ENCODE data around the gene GSK3B. TPM values are rescaled to one million over a fixed set of nuclear protein-coding genes. Genes with fewer than 3 reads are reported as not detected.
A peak's percentile ranks its signal among the peaks of the same experiment; 100 is the strongest.

GSK3B gene
- polyA plus RNA-seq, 3 donors, result 16.2 to 20.6 (median 20.5) TPM

DNA sequence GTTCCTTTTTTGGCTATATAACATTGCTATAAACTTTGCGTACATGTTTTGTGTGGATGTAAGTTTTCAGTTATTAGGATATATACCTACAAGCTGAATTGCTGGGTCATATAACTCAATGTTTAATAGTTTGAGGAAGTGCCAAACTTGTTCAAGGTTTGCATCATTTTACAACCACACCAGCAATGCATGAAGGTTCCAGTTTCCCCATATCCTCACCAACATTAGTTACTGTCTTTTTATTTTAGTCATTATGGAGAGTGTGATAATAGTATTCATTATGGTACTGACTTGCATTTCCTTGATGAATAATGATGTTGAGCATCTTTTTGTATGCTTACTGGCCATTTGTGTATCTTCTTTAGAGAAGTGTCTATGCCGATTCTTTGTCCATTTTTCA is 200.1 kb downstream of the GSK3B start:
- no peaks in the 10 kb centered on the region for H3K27me3 ChIP-seq (ENCODE audit: control insufficient read depth in 2 of 2, insufficient read depth in 2 of 2, low read length in 2 of 2)
- DNase-seq, result peak; percentile 7 to 21 (median 20)
- TF ChIP-seq, protein P1, sequence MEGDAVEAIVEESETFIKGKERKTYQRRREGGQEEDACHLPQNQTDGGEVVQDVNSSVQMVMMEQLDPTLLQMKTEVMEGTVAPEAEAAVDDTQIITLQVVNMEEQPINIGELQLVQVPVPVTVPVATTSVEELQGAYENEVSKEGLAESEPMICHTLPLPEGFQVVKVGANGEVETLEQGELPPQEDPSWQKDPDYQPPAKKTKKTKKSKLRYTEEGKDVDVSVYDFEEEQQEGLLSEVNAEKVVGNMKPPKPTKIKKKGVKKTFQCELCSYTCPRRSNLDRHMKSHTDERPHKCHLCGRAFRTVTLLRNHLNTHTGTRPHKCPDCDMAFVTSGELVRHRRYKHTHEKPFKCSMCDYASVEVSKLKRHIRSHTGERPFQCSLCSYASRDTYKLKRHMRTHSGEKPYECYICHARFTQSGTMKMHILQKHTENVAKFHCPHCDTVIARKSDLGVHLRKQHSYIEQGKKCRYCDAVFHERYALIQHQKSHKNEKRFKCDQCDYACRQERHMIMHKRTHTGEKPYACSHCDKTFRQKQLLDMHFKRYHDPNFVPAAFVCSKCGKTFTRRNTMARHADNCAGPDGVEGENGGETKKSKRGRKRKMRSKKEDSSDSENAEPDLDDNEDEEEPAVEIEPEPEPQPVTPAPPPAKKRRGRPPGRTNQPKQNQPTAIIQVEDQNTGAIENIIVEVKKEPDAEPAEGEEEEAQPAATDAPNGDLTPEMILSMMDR (IDR thresholded peaks at IDR 0.05), result no peak
- intact Hi-C loops (cut with micrococcal nuclease), result loop anchor here in 1 of 2 donors (5.0 kb wide), 2 partner anchors 523 to 663 kb away; no protein-coding TSS in a partner anchor
- no peaks in the 10 kb centered on the region for H3K79me2 ChIP-seq (ENCODE audit: insufficient read depth, low read length)
- no peak overlapping the region for H3K4me3 ChIP-seq (replicated peaks in 1 of 3; ENCODE audit: low read depth in 2 of 3, low read length in 3 of 3)
- no peak overlapping the region for H3K9ac ChIP-seq (ENCODE audit: insufficient read depth, low read length, poor library complexity, severe bottlenecking)
- H3K9me3 ChIP-seq (replicated peaks in 1 of 2; ENCODE audit: control insufficient read depth in 1 of 2, insufficient read depth in 1 of 2, low read length in 2 of 2), result peaks cover under 1 to 4% of the 10 kb centered on the region in 2 donors
- no peak overlapping the region for H2AFZ ChIP-seq (ENCODE audit: insufficient read depth, low read depth, low read length, poor library complexity, severe bottlenecking)
- no CpG with 5 or more reads among the region's 2 CpGs for WGBS (ENCODE audit: insufficient coverage)
- no peak overlapping the region for H3K4me2 ChIP-seq (replicated peaks; ENCODE audit: extremely low read depth, low read length, poor library complexity, severe bottlenecking)
- H4K20me1 ChIP-seq (ENCODE audit: insufficient read depth, low read length), result peaks cover 6% of the 10 kb centered on the region
- H3K4me3 Mint-ChIP-seq, result no peak overlapping the region
- no peak overlapping the region for H3K27ac ChIP-seq (ENCODE audit: low read depth in 1 of 2, low read length in 2 of 2)
- H3K4me1 ChIP-seq (ENCODE audit: control insufficient read depth in 1 of 2, insufficient read depth in 2 of 2, low read length in 2 of 2), result no peaks in the 10 kb centered on the region
- H3K9me3 Mint-ChIP-seq, result peaks cover under 1 to 7% (median 3%) of the 10 kb centered on the region in 7 donors
- H3K36me3 Mint-ChIP-seq, result peaks cover 35% of the 10 kb centered on the region in 2 donors
- H3K27me3 Mint-ChIP-seq (ENCODE audit: low read depth in 3 of 3), result no peaks in the 10 kb centered on the region
- H3K27ac Mint-ChIP-seq, result no peak overlapping the region
- peaks cover 11 to 44% of the 10 kb centered on the region in 2 donors for H3K36me3 ChIP-seq (replicated peaks in 1 of 2; ENCODE audit: control insufficient read depth in 1 of 2, insufficient read depth in 2 of 2, low read length in 2 of 2)
- H3K4me1 Mint-ChIP-seq, result peaks cover 14% of the 10 kb centered on the region

DNA sequence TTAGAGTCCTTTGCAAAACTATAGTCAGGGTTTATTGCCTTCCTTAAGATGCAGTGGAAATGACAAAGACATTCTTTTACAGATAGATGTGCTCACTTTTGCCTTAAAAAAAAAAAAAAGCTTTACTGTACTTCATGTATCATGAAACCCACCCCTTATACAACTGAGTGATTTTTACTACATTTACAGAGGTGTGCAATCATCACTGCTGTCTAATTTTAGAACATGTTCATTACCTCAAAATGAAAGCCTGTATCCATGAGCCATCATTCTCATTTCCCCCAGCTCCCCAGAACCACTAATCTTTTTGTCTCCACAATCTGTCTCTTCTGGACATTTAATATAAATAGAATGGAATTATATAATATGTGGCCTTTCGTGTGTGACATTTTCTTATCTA is 200.5 kb downstream of the GSK3B start:
- Histone ChIP-seq H3K27me3 (ENCODE audit: control insufficient read depth in 2 of 2, insufficient read depth in 2 of 2, low read length in 2 of 2) (no peaks in the 10 kb centered on the region), H2AFZ (ENCODE audit: insufficient read depth, low read depth, low read length, poor library complexity, severe bottlenecking) (no peak overlapping the region), H3K9me3 (replicated peaks in 1 of 2; ENCODE audit: control insufficient read depth in 1 of 2, insufficient read depth in 1 of 2, low read length in 2 of 2) (peaks cover 4 to 8% of the 10 kb centered on the region in 2 donors), H4K20me1 (ENCODE audit: insufficient read depth, low read length) (peaks cover 6% of the 10 kb centered on the region), H3K27ac (ENCODE audit: low read depth in 1 of 2, low read length in 2 of 2) (no peak overlapping the region), H3K36me3 (replicated peaks in 1 of 2; ENCODE audit: control insufficient read depth in 1 of 2, insufficient read depth in 2 of 2, low read length in 2 of 2) (peaks cover 7 to 44% of the 10 kb centered on the region in 2 donors), H3K9ac (ENCODE audit: insufficient read depth, low read length, poor library complexity, severe bottlenecking) (no peak overlapping the region), H3K4me2 (replicated peaks; ENCODE audit: extremely low read depth, low read length, poor library complexity, severe bottlenecking) (no peak overlapping the region), H3K4me3 (replicated peaks in 1 of 3; ENCODE audit: low read depth in 2 of 3, low read length in 3 of 3) (no peak overlapping the region), H3K79me2 (ENCODE audit: insufficient read depth, low read length) (no peaks in the 10 kb centered on the region), H3K4me1 (ENCODE audit: control insufficient read depth in 1 of 2, insufficient read depth in 2 of 2, low read length in 2 of 2) (no peaks in the 10 kb centered on the region)
- Mint-ChIP-seq H3K9me3 (peaks cover 4 to 11% (median 8%) of the 10 kb centered on the region in 7 donors), H3K4me3 (no peak overlapping the region), H3K4me1 (peaks cover 14% of the 10 kb centered on the region), H3K36me3 (peaks cover 35 to 36% of the 10 kb centered on the region in 2 donors), H3K27me3 (ENCODE audit: low read depth in 3 of 3) (no peaks in the 10 kb centered on the region), H3K27ac (peak overlapping the region in 1 of 7 donors; percentile 17)
- no CpG with 5 or more reads among the region's 1 CpG for WGBS (ENCODE audit: insufficient coverage)
- intact Hi-C loops (cut with micrococcal nuclease), result loop anchor here in 1 of 2 donors (5.0 kb wide), 2 partner anchors 524 to 664 kb away; no protein-coding TSS in a partner anchor
- DNase-seq, result no peak
- TF ChIP-seq, protein P1 (IDR thresholded peaks at IDR 0.05), result no peak

Data from CD14-positive monocyte (primary cell).